ENCODE measurements around the gene NCBP3.

DNA sequence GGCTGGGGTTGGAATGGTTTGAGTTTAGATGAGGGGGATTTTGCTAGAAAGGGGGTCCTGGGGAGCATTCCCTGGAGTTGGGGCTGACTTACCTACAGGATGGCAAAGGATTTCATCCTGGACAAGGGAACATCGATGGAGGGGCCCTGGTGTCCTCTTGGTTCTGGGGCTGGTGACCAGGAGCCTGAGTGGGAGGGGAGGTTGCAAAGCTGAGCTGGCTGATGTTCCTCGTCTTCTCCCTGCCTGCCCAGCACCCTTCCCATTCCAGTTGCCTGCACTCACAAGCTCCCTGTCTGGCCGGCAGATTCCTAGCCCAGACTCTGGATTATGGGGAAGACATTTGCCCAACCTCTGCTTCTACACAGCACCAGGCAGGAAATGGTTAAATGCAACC lies 82.3 kb downstream of the NCBP3 start:
- TF ChIP-seq POLR2A (IDR thresholded peaks at IDR 0.05): no peak
- TF ChIP-seq, protein P1, sequence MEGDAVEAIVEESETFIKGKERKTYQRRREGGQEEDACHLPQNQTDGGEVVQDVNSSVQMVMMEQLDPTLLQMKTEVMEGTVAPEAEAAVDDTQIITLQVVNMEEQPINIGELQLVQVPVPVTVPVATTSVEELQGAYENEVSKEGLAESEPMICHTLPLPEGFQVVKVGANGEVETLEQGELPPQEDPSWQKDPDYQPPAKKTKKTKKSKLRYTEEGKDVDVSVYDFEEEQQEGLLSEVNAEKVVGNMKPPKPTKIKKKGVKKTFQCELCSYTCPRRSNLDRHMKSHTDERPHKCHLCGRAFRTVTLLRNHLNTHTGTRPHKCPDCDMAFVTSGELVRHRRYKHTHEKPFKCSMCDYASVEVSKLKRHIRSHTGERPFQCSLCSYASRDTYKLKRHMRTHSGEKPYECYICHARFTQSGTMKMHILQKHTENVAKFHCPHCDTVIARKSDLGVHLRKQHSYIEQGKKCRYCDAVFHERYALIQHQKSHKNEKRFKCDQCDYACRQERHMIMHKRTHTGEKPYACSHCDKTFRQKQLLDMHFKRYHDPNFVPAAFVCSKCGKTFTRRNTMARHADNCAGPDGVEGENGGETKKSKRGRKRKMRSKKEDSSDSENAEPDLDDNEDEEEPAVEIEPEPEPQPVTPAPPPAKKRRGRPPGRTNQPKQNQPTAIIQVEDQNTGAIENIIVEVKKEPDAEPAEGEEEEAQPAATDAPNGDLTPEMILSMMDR (IDR thresholded peaks at IDR 0.05): no peak

All from body of pancreas (tissue), 4 donors.